ENCODE results near the gene PCDHGC3.

PCDHGC3 gene

DNA sequence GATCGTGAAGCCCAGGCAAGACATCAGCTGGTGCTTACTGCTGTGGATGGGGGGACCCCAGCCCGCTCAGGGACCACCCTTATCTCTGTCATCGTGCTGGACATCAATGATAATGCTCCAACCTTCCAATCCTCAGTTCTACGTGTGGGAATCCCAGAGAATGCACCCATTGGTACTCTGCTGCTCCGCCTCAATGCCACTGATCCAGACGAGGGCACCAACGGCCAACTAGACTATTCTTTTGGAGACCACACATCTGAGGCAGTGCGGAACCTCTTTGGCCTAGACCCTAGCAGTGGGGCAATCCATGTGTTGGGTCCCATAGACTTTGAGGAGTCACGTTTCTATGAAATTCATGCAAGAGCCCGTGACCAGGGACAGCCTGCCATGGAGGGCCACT is 14.1 kb downstream of the PCDHGC3 start:
- H3K9ac ChIP-seq: no peak overlapping the region
- H3K4me3 ChIP-seq (ENCODE audit: low read depth, low read length): no peak overlapping the region
- no peak overlapping the region for H3K27ac ChIP-seq
- H3K4me2 ChIP-seq (ENCODE audit: low read length): no peak overlapping the region
- no peaks in the 10 kb centered on the region for H3K27me3 ChIP-seq (ENCODE audit: control insufficient read depth, insufficient read depth, low read length)
- no peak overlapping the region for H2AFZ ChIP-seq
- TF ChIP-seq, protein P1, sequence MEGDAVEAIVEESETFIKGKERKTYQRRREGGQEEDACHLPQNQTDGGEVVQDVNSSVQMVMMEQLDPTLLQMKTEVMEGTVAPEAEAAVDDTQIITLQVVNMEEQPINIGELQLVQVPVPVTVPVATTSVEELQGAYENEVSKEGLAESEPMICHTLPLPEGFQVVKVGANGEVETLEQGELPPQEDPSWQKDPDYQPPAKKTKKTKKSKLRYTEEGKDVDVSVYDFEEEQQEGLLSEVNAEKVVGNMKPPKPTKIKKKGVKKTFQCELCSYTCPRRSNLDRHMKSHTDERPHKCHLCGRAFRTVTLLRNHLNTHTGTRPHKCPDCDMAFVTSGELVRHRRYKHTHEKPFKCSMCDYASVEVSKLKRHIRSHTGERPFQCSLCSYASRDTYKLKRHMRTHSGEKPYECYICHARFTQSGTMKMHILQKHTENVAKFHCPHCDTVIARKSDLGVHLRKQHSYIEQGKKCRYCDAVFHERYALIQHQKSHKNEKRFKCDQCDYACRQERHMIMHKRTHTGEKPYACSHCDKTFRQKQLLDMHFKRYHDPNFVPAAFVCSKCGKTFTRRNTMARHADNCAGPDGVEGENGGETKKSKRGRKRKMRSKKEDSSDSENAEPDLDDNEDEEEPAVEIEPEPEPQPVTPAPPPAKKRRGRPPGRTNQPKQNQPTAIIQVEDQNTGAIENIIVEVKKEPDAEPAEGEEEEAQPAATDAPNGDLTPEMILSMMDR (IDR thresholded peaks at IDR 0.05): no peak
- H3K4me1 ChIP-seq: peaks cover 7% of the 10 kb centered on the region
- H3K36me3 ChIP-seq (ENCODE audit: control insufficient read depth, insufficient read depth, low read length): no peaks in the 10 kb centered on the region
- no peaks in the 10 kb centered on the region for H3K9me3 ChIP-seq (ENCODE audit: control insufficient read depth, low read length)
- peaks cover 66% of the 10 kb centered on the region for H3K79me2 ChIP-seq

DNA sequence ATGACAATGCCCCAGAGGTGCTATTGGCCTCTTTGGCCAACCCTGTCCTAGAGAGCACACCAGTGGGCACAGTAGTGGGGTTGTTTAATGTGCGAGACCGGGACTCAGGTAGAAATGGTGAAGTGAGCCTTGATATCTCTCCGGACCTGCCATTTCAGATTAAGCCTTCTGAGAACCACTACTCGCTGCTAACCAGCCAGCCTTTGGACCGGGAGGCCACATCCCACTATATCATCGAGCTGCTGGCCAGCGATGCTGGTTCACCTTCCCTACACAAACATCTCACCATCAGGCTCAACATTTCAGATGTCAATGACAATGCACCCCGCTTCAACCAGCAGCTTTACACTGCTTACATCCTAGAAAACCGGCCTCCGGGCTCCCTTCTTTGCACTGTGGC is 14.5 kb downstream of the PCDHGC3 start:
- no peak overlapping the region for H3K9ac ChIP-seq
- no peak overlapping the region for H3K27ac ChIP-seq
- H2AFZ ChIP-seq: no peak overlapping the region
- H3K4me3 ChIP-seq (ENCODE audit: low read depth, low read length): no peak overlapping the region
- H3K36me3 ChIP-seq (ENCODE audit: control insufficient read depth, insufficient read depth, low read length): no peaks in the 10 kb centered on the region
- TF ChIP-seq, protein P1 (IDR thresholded peaks at IDR 0.05): no peak
- H3K4me2 ChIP-seq (ENCODE audit: low read length): no peak overlapping the region
- H3K4me1 ChIP-seq: peaks cover 3% of the 10 kb centered on the region
- no peaks in the 10 kb centered on the region for H3K27me3 ChIP-seq (ENCODE audit: control insufficient read depth, insufficient read depth, low read length)
- H3K9me3 ChIP-seq (ENCODE audit: control insufficient read depth, low read length): no peaks in the 10 kb centered on the region
- peaks cover 66% of the 10 kb centered on the region for H3K79me2 ChIP-seq

DNA sequence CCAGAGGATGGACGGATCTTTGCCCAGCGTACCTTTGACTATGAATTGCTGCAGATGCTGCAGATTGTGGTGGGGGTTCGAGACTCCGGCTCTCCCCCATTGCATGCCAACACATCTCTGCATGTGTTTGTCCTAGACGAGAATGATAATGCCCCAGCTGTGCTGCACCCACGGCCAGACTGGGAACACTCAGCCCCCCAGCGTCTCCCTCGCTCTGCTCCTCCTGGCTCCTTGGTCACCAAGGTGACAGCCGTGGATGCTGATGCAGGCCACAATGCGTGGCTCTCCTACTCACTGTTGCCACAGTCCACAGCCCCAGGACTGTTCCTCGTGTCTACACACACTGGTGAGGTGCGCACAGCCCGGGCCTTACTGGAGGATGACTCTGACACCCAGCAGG is 15.0 kb downstream of the PCDHGC3 start:
- Histone ChIP-seq H3K9me3 (ENCODE audit: control insufficient read depth, low read length) (no peaks in the 10 kb centered on the region), H3K27me3 (ENCODE audit: control insufficient read depth, insufficient read depth, low read length) (no peaks in the 10 kb centered on the region), H3K4me1 (peaks cover 3% of the 10 kb centered on the region), H3K4me2 (ENCODE audit: low read length) (no peak overlapping the region), H3K4me3 (ENCODE audit: low read depth, low read length) (no peak overlapping the region), H3K9ac (no peak overlapping the region), H3K36me3 (ENCODE audit: control insufficient read depth, insufficient read depth, low read length) (no peaks in the 10 kb centered on the region), H2AFZ (no peak overlapping the region), H3K79me2 (peaks cover 66% of the 10 kb centered on the region), H3K27ac (no peak overlapping the region)
- TF ChIP-seq, protein P1 (IDR thresholded peaks at IDR 0.05): no peak

DNA sequence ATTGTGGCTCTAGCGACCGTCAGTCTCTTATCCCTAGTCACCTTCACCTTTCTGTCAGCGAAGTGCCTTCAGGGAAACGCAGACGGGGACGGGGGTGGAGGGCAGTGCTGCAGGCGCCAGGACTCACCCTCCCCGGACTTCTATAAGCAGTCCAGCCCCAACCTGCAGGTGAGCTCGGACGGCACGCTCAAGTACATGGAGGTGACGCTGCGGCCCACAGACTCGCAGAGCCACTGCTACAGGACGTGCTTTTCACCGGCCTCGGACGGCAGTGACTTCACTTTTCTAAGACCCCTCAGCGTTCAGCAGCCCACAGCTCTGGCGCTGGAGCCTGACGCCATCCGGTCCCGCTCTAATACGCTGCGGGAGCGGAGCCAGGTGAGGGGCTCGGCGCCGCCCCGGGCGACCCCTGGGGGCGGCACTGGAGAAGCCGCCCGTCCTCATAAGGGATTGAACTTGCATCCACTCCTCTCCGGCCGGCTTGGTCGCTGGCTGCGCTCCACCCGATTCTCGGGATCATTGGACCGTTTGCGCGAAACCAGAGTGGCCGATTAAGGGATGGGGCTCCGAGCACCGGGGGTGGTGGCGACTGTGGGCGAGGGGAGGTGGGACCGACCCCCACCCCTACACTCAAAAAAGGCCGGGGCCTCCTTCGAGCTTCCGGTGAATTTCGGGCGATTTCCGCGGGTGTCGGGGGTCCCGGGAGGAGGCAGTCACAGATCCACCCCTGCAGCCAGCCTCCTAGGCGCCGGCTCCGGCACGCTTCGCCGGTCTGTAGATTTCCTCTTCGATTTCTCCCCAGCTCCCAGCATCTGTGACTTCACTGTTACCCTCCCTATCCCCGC is 15.8 kb downstream of the PCDHGC3 start:
- Histone ChIP-seq H3K9ac (no peak overlapping the region), H3K4me3 (ENCODE audit: low read depth, low read length) (no peak overlapping the region)

More for the DNA sequence above, 15.8 kb downstream of the PCDHGC3 start:
- no peak overlapping the region for H3K27ac ChIP-seq
- H3K27me3 ChIP-seq (ENCODE audit: control insufficient read depth, insufficient read depth, low read length): no peaks in the 10 kb centered on the region
- no peaks in the 10 kb centered on the region for H3K36me3 ChIP-seq (ENCODE audit: control insufficient read depth, insufficient read depth, low read length)
- peaks cover 66% of the 10 kb centered on the region for H3K79me2 ChIP-seq
- H3K4me1 ChIP-seq: peaks cover 3% of the 10 kb centered on the region
- H3K4me2 ChIP-seq (ENCODE audit: low read length): no peak overlapping the region
- H2AFZ ChIP-seq: no peak overlapping the region
- TF ChIP-seq, protein P1 (IDR thresholded peaks at IDR 0.05): no peak
- no peaks in the 10 kb centered on the region for H3K9me3 ChIP-seq (ENCODE audit: control insufficient read depth, low read length)
